OCI-LY1 (cell line): ENCODE data around the gene ZNF630.
"Not testable (repeated sequence)": the region's sequence is repeated elsewhere in the genome, so short reads cannot be mapped to it uniquely, and the experiment has no call there.

Experiments
- EZH2 ChIP-seq: fragments of 200-600 bp; sonication (generic), shearing (Covaris generic); IDR thresholded peaks from 2 replicates; pipeline ENCODE4 v1.8.0; 2017; ENCODE audit warnings: borderline replicate concordance, mixed run types, mild to moderate bottlenecking, antibody characterized with exemption, low read length, moderate library complexity, mixed read lengths
- TF ChIP-seq, protein P1 (sequence below): fragments of 200-600 bp; sonication (generic), shearing (Covaris generic); IDR thresholded peaks from 2 replicates; pipeline ENCODE4 v1.5.1; 2017; ENCODE audit warnings: mild to moderate bottlenecking, antibody characterized with exemption, low read length, moderate library complexity, mixed read lengths

GRCh38 chrX:48030641-48031173, 40.7 kb downstream of the ZNF630 start:
- TF ChIP-seq, protein P1, sequence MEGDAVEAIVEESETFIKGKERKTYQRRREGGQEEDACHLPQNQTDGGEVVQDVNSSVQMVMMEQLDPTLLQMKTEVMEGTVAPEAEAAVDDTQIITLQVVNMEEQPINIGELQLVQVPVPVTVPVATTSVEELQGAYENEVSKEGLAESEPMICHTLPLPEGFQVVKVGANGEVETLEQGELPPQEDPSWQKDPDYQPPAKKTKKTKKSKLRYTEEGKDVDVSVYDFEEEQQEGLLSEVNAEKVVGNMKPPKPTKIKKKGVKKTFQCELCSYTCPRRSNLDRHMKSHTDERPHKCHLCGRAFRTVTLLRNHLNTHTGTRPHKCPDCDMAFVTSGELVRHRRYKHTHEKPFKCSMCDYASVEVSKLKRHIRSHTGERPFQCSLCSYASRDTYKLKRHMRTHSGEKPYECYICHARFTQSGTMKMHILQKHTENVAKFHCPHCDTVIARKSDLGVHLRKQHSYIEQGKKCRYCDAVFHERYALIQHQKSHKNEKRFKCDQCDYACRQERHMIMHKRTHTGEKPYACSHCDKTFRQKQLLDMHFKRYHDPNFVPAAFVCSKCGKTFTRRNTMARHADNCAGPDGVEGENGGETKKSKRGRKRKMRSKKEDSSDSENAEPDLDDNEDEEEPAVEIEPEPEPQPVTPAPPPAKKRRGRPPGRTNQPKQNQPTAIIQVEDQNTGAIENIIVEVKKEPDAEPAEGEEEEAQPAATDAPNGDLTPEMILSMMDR: not testable (repeated sequence)
- not testable (repeated sequence) for TF ChIP-seq EZH2
